Measurements from ENCODE around the gene AKAP10.
"Not testable (repeated sequence)": the region's sequence is repeated elsewhere in the genome, so short reads cannot be mapped to it uniquely, and the experiment has no call there.

AKAP10 gene

GRCh38 chr17:19876529-19877161 is 101.0 kb downstream of the AKAP10 start:
- peak overlapping the region; percentile 59 for H3K27ac Mint-ChIP-seq
- peak overlapping the region; percentile 18 for H3K4me3 Mint-ChIP-seq
- peaks cover 32% of the 10 kb centered on the region for H3K4me1 Mint-ChIP-seq (ENCODE audit: low read depth)
- H3K9me3 Mint-ChIP-seq, result no peaks in the 10 kb centered on the region
- DNase-seq, result peak; percentile 47
- H3K27me3 Mint-ChIP-seq, result no peaks in the 10 kb centered on the region
- H3K36me3 Mint-ChIP-seq (ENCODE audit: low read depth), result no peaks in the 10 kb centered on the region

- no peaks in the 10 kb centered on the region for H3K9me3 Mint-ChIP-seq
- H3K27me3 Mint-ChIP-seq, result no peaks in the 10 kb centered on the region
- no peaks in the 10 kb centered on the region for H3K36me3 Mint-ChIP-seq (ENCODE audit: low read depth)
- H3K4me1 Mint-ChIP-seq (ENCODE audit: low read depth), result peaks cover 37% of the 10 kb centered on the region
- H3K4me3 Mint-ChIP-seq, result no peak overlapping the region
- no peak overlapping the region for H3K27ac Mint-ChIP-seq
- DNase-seq, result no peak
Observed at GRCh38 chr17:19874256-19874655, 103.4 kb downstream of the AKAP10 start.

GRCh38 chr17:19873346-19873745 is 104.3 kb downstream of the AKAP10 start:
- no peak overlapping the region for H3K27ac Mint-ChIP-seq
- H3K4me3 Mint-ChIP-seq, result no peak overlapping the region
- no peaks in the 10 kb centered on the region for H3K9me3 Mint-ChIP-seq
- no peaks in the 10 kb centered on the region for H3K27me3 Mint-ChIP-seq
- no peak for DNase-seq
- peaks cover 32% of the 10 kb centered on the region for H3K4me1 Mint-ChIP-seq (ENCODE audit: low read depth)
- no peaks in the 10 kb centered on the region for H3K36me3 Mint-ChIP-seq (ENCODE audit: low read depth)

DNA sequence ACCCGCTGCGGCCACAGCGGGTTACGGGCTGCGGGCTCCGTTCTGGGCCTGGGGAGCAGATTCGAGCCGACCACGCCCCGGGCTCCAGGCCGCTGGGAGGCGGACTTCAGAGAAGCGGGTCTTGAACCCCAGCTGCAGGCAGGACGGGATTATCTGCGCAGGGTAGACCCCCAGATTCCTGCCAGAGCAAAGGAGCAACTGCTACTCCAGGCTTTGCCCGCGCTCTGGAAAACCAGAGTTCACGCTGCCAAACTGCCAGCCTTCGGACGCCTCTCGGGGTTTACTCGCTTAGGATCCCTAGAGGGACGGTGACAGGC is 109.6 kb downstream of the AKAP10 start:
- no peak overlapping the region for H3K27ac Mint-ChIP-seq
- H3K4me1 Mint-ChIP-seq (ENCODE audit: low read depth), result peaks cover 24% of the 10 kb centered on the region
- no peaks in the 10 kb centered on the region for H3K27me3 Mint-ChIP-seq
- no peak for DNase-seq
- H3K9me3 Mint-ChIP-seq, result no peaks in the 10 kb centered on the region
- H3K36me3 Mint-ChIP-seq (ENCODE audit: low read depth), result peaks cover 6% of the 10 kb centered on the region
- H3K4me3 Mint-ChIP-seq, result peak overlapping the region; percentile 4

DNA sequence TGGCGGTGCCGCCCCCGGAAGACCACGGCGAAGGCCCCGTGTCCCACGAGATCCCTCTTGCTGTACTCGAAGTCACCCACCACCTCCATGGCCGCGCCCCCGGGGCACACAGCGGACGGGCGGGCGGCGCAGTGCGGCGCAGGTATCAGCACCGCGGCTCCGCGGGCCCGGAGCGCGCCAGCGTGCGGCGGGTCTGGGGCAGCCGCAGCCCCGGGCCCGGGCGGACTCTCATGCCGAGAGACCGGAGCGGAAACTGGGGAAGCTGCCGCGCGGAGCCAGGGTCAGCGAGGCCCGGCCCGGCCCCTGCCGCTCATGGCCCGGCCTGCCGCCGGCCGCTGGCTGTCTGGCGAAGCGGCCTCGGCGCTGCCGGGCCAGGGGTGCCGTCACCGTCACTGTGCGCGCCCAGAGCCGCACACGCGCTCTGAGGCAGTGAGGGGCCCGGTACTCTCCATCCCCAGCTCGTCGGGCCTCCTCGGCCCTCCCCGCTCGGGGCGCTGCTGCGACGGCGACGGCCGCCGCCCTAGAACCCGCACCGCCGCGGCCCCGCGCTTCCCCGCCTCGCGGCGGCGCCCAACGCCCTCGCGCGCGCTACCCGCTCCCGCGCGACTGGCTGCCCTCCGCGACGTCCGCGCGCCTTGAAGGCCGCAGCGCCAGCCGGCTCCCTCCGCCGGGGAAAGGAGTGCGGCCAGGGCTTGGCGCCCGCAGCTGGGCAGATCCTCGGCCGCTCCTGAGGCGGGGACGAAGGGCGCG is 110.1 kb downstream of the AKAP10 start, which contains the start of gene ULK2:
Gene ULK2, minus strand, starts transcription at position 608 of the 750 bp plus-strand sequence. Its CDS starts 519 bp downstream, at position 89.
- DNase-seq, result peak; percentile 77

GRCh38 chr17:19867079-19867328 is 110.6 kb downstream of the AKAP10 start:
- Mint-ChIP-seq H3K36me3 (ENCODE audit: low read depth) (peaks cover 9% of the 10 kb centered on the region), H3K27me3 (no peaks in the 10 kb centered on the region), H3K4me3 (peak overlapping the region; percentile 81), H3K27ac (peak overlapping the region; percentile 72), H3K4me1 (ENCODE audit: low read depth) (peaks cover 24% of the 10 kb centered on the region), H3K9me3 (no peaks in the 10 kb centered on the region)
- peak; percentile 76 for DNase-seq

More for the DNA sequence above, 110.1 kb downstream of the AKAP10 start, which contains the start of gene ULK2:
- Mint-ChIP-seq H3K4me1 (ENCODE audit: low read depth) (peaks cover 24% of the 10 kb centered on the region), H3K9me3 (no peaks in the 10 kb centered on the region), H3K27me3 (no peaks in the 10 kb centered on the region), H3K27ac (peak within 1 kb of the TSS; percentile 72), H3K36me3 (ENCODE audit: low read depth) (peaks cover 9% of the 10 kb centered on the region), H3K4me3 (peak within 1 kb of the TSS; percentile 81)

- H3K36me3 Mint-ChIP-seq (ENCODE audit: low read depth), result peaks cover 13% of the 10 kb centered on the region
- H3K4me3 Mint-ChIP-seq, result peak overlapping the region; percentile 3
- H3K27ac Mint-ChIP-seq, result no peak overlapping the region
- no peaks in the 10 kb centered on the region for H3K9me3 Mint-ChIP-seq
- no peak for DNase-seq
- H3K4me1 Mint-ChIP-seq (ENCODE audit: low read depth), result peaks cover 22% of the 10 kb centered on the region
- no peaks in the 10 kb centered on the region for H3K27me3 Mint-ChIP-seq
Observed at GRCh38 chr17:19865021-19865420, 112.6 kb downstream of the AKAP10 start.

- H3K9me3 Mint-ChIP-seq; DNase-seq; H3K4me1 Mint-ChIP-seq (ENCODE audit: low read depth); H3K4me3 Mint-ChIP-seq; H3K27me3 Mint-ChIP-seq; H3K27ac Mint-ChIP-seq: not testable (repeated sequence)
- peaks cover 14% of the 10 kb centered on the region for H3K36me3 Mint-ChIP-seq (ENCODE audit: low read depth)
Observed at GRCh38 chr17:19860647-19861177, 116.9 kb downstream of the AKAP10 start.

GRCh38 chr17:19857640-19858039 is 120.0 kb downstream of the AKAP10 start:
- no peaks in the 10 kb centered on the region for H3K4me1 Mint-ChIP-seq (ENCODE audit: low read depth)
- H3K27me3 Mint-ChIP-seq, result no peaks in the 10 kb centered on the region
- DNase-seq, result no peak
- H3K4me3 Mint-ChIP-seq, result no peak overlapping the region
- no peaks in the 10 kb centered on the region for H3K9me3 Mint-ChIP-seq
- peaks cover 7% of the 10 kb centered on the region for H3K36me3 Mint-ChIP-seq (ENCODE audit: low read depth)
- no peak overlapping the region for H3K27ac Mint-ChIP-seq
